ENCODE measurements around the gene SMIM8. TPM values are rescaled to one million over a fixed set of nuclear protein-coding genes. Genes with fewer than 3 reads are reported as not detected.
A peak's percentile ranks its signal among the peaks of the same experiment; 100 is the strongest.

The SMIM8 gene
- total RNA-seq (1 to 10 TPM; 5.8 to 7.0 TPM), total RNA-seq (9.4 to 12.4 reads per million in 2 donors)

- H3K27ac Mint-ChIP-seq = peak within 1 kb of the TSS; percentile 91
- no peaks in the 10 kb centered on the region for H3K9me3 ChIP-seq (ENCODE audit: control insufficient read depth, low read length, poor library complexity, severe bottlenecking)
- peak within 1 kb of the TSS; percentile 96 for H3K4me3 Mint-ChIP-seq
- peak; percentile 76 to 84 (median 81) for DNase-seq
- peak; percentile 99 for ATAC-seq
- no peaks in the 10 kb centered on the region for H3K27me3 Mint-ChIP-seq
- H3K4me1 Mint-ChIP-seq = peaks cover 4% of the 10 kb centered on the region
- H3K36me3 Mint-ChIP-seq (ENCODE audit: low read depth) = no peaks in the 10 kb centered on the region
Observed at GRCh38 chr6:87322304-87323212, at the start of gene SMIM8. Gene SMIM8 (plus strand): TSS chr6:87322588. CDS start chr6:87337032, 14,444 bp downstream.

GRCh38 chr6:87274660-87275274, 47.6 kb upstream of the SMIM8 start:
- no peaks in the 10 kb centered on the region for H3K36me3 Mint-ChIP-seq (ENCODE audit: low read depth)
- no peak overlapping the region for H3K4me3 Mint-ChIP-seq
- peak overlapping the region; percentile 66 for H3K27ac Mint-ChIP-seq
- no peak for DNase-seq
- no peak for ATAC-seq
- H3K4me1 Mint-ChIP-seq = peaks cover 13% of the 10 kb centered on the region
- no peaks in the 10 kb centered on the region for H3K27me3 Mint-ChIP-seq
- H3K9me3 ChIP-seq (ENCODE audit: control insufficient read depth, low read length, poor library complexity, severe bottlenecking) = no peaks in the 10 kb centered on the region

GRCh38 chr6:87276624-87277023, 45.8 kb upstream of the SMIM8 start:
- peaks cover 18% of the 10 kb centered on the region for H3K4me1 Mint-ChIP-seq
- H3K4me3 Mint-ChIP-seq = no peak overlapping the region
- H3K27me3 Mint-ChIP-seq = no peaks in the 10 kb centered on the region
- ATAC-seq = no peak
- H3K36me3 Mint-ChIP-seq (ENCODE audit: low read depth) = no peaks in the 10 kb centered on the region
- DNase-seq = no peak
- H3K9me3 ChIP-seq (ENCODE audit: control insufficient read depth, low read length, poor library complexity, severe bottlenecking) = no peaks in the 10 kb centered on the region
- peak overlapping the region; percentile 66 for H3K27ac Mint-ChIP-seq

GRCh38 chr6:87277123-87277522, 45.3 kb upstream of the SMIM8 start:
- peak overlapping the region; percentile 66 for H3K27ac Mint-ChIP-seq
- no peaks in the 10 kb centered on the region for H3K36me3 Mint-ChIP-seq (ENCODE audit: low read depth)
- DNase-seq = no peak
- H3K4me3 Mint-ChIP-seq = no peak overlapping the region
- H3K27me3 Mint-ChIP-seq = no peaks in the 10 kb centered on the region
- H3K4me1 Mint-ChIP-seq = peaks cover 18% of the 10 kb centered on the region
- no peaks in the 10 kb centered on the region for H3K9me3 ChIP-seq (ENCODE audit: control insufficient read depth, low read length, poor library complexity, severe bottlenecking)
- peak; percentile 47 for ATAC-seq

- Mint-ChIP-seq H3K36me3 (ENCODE audit: low read depth) (no peaks in the 10 kb centered on the region), H3K4me3 (peak overlapping the region; percentile 78), H3K27ac (peak overlapping the region; percentile 53), H3K4me1 (peaks cover 13% of the 10 kb centered on the region), H3K27me3 (no peaks in the 10 kb centered on the region)
- no peaks in the 10 kb centered on the region for H3K9me3 ChIP-seq (ENCODE audit: control insufficient read depth, low read length, poor library complexity, severe bottlenecking)
- no peak for DNase-seq
- peak; percentile 79 for ATAC-seq
Observed at GRCh38 chr6:87279196-87279595, 43.2 kb upstream of the SMIM8 start.

- Mint-ChIP-seq H3K27me3 (no peaks in the 10 kb centered on the region), H3K4me1 (peaks cover 16% of the 10 kb centered on the region), H3K4me3 (no peak overlapping the region), H3K36me3 (ENCODE audit: low read depth) (no peaks in the 10 kb centered on the region), H3K27ac (no peak overlapping the region)
- no peaks in the 10 kb centered on the region for H3K9me3 ChIP-seq (ENCODE audit: control insufficient read depth, low read length, poor library complexity, severe bottlenecking)
- no peak for ATAC-seq
- no peak for DNase-seq
Observed at GRCh38 chr6:87281426-87281825, 41.0 kb upstream of the SMIM8 start.

- Mint-ChIP-seq H3K36me3 (ENCODE audit: low read depth) (no peaks in the 10 kb centered on the region), H3K27ac (no peak overlapping the region), H3K4me1 (peaks cover 18% of the 10 kb centered on the region), H3K27me3 (no peaks in the 10 kb centered on the region), H3K4me3 (no peak overlapping the region)
- H3K9me3 ChIP-seq (ENCODE audit: control insufficient read depth, low read length, poor library complexity, severe bottlenecking) = no peaks in the 10 kb centered on the region
- ATAC-seq (no peak), DNase-seq (no peak)
Observed at GRCh38 chr6:87282743-87283142, 39.6 kb upstream of the SMIM8 start.

GRCh38 chr6:87283461-87283860, 38.9 kb upstream of the SMIM8 start:
- no peak overlapping the region for H3K27ac Mint-ChIP-seq
- H3K36me3 Mint-ChIP-seq (ENCODE audit: low read depth) = no peaks in the 10 kb centered on the region
- no peak for DNase-seq
- peaks cover 15% of the 10 kb centered on the region for H3K4me1 Mint-ChIP-seq
- no peaks in the 10 kb centered on the region for H3K9me3 ChIP-seq (ENCODE audit: control insufficient read depth, low read length, poor library complexity, severe bottlenecking)
- no peak for ATAC-seq
- H3K4me3 Mint-ChIP-seq = no peak overlapping the region
- H3K27me3 Mint-ChIP-seq = no peaks in the 10 kb centered on the region

- Mint-ChIP-seq H3K4me1 (peaks cover 5% of the 10 kb centered on the region), H3K27me3 (no peaks in the 10 kb centered on the region), H3K36me3 (ENCODE audit: low read depth) (no peaks in the 10 kb centered on the region), H3K27ac (no peak overlapping the region), H3K4me3 (no peak overlapping the region)
- no peak for ATAC-seq
- no peak for DNase-seq
- H3K9me3 ChIP-seq (ENCODE audit: control insufficient read depth, low read length, poor library complexity, severe bottlenecking) = no peaks in the 10 kb centered on the region
Observed at GRCh38 chr6:87287251-87287650, 35.1 kb upstream of the SMIM8 start.

- ATAC-seq = no peak
- H3K27me3 Mint-ChIP-seq = peaks cover 13% of the 10 kb centered on the region
- H3K27ac Mint-ChIP-seq = no peak overlapping the region
- DNase-seq = no peak
- no peaks in the 10 kb centered on the region for H3K9me3 ChIP-seq (ENCODE audit: control insufficient read depth, low read length, poor library complexity, severe bottlenecking)
- H3K4me3 Mint-ChIP-seq = no peak overlapping the region
- H3K36me3 Mint-ChIP-seq (ENCODE audit: low read depth) = no peaks in the 10 kb centered on the region
- peaks cover 4% of the 10 kb centered on the region for H3K4me1 Mint-ChIP-seq
Observed at GRCh38 chr6:87289571-87289970, 32.8 kb upstream of the SMIM8 start.

GRCh38 chr6:87291883-87292282, 30.5 kb upstream of the SMIM8 start:
- ATAC-seq (no peak), DNase-seq (no peak)
- Mint-ChIP-seq H3K27ac (no peak overlapping the region), H3K4me3 (no peak overlapping the region), H3K36me3 (ENCODE audit: low read depth) (no peaks in the 10 kb centered on the region), H3K27me3 (peaks cover 35% of the 10 kb centered on the region), H3K4me1 (no peaks in the 10 kb centered on the region)
- H3K9me3 ChIP-seq (ENCODE audit: control insufficient read depth, low read length, poor library complexity, severe bottlenecking) = no peaks in the 10 kb centered on the region

- peaks cover 4% of the 10 kb centered on the region for H3K9me3 ChIP-seq (ENCODE audit: control insufficient read depth, low read length, poor library complexity, severe bottlenecking)
- no peak overlapping the region for H3K27ac Mint-ChIP-seq
- no peaks in the 10 kb centered on the region for H3K4me1 Mint-ChIP-seq
- H3K4me3 Mint-ChIP-seq = no peak overlapping the region
- H3K36me3 Mint-ChIP-seq (ENCODE audit: low read depth) = no peaks in the 10 kb centered on the region
- ATAC-seq (no peak), DNase-seq (no peak)
- peaks cover 42% of the 10 kb centered on the region for H3K27me3 Mint-ChIP-seq
Observed at GRCh38 chr6:87293526-87293925, 28.9 kb upstream of the SMIM8 start.

- Mint-ChIP-seq H3K36me3 (ENCODE audit: low read depth) (peaks cover 4% of the 10 kb centered on the region), H3K27ac (no peak overlapping the region), H3K4me1 (no peaks in the 10 kb centered on the region), H3K27me3 (peaks cover 68% of the 10 kb centered on the region), H3K4me3 (no peak overlapping the region)
- no peak for ATAC-seq
- H3K9me3 ChIP-seq (ENCODE audit: control insufficient read depth, low read length, poor library complexity, severe bottlenecking) = peaks cover 4% of the 10 kb centered on the region
- DNase-seq = no peak
Observed at GRCh38 chr6:87297119-87297518, 25.3 kb upstream of the SMIM8 start.
